Hepatocyte (in vitro differentiated cells): ENCODE data around the gene LIN28A. TPM values are rescaled to one million over a fixed set of nuclear protein-coding genes. Genes with fewer than 3 reads are reported as not detected.

Experiments used
- DNase-seq: peaks from one replicate; pipeline ENCODE4 v3.0.0-alpha.2; 2016; ENCODE audit warnings: low spot score
- H2AFZ ChIP-seq: fragments of 200-600 bp; sonication (generic); 2 replicates; pipeline ENCODE4 v1.6.0; 2016; ENCODE audit warnings: antibody characterized with exemption, mild to moderate bottlenecking
- H3K27ac ChIP-seq: fragments of 200-600 bp; sonication (generic); 2 replicates; pipeline ENCODE4 v1.5.1; 2016; ENCODE audit warnings: mild to moderate bottlenecking
- H3K27me3 ChIP-seq: fragments of 200-600 bp; sonication (generic); 2 replicates; pipeline ENCODE4 v1.6.1; 2016
- H3K36me3 ChIP-seq: fragments of 200-600 bp; sonication (generic); replicated peaks from 2 replicates; pipeline ENCODE4 v1.5.1; 2016; ENCODE audit warnings: low read depth; ENCODE audit not compliant: insufficient read depth
- H3K4me1 ChIP-seq: fragments of 200-600 bp; sonication (generic); 2 replicates; pipeline ENCODE4 v1.5.1; 2016; ENCODE audit warnings: mild to moderate bottlenecking, moderate library complexity; ENCODE audit not compliant: insufficient read depth
- H3K4me2 ChIP-seq: fragments of 200-600 bp; sonication (generic); 2 replicates; pipeline ENCODE4 v1.6.0; 2016
- H3K4me3 ChIP-seq: fragments of 200-600 bp; sonication (generic); 2 replicates; pipeline ENCODE4 v1.5.1; 2016; ENCODE audit warnings: mild to moderate bottlenecking
- H3K79me2 ChIP-seq: fragments of 200-600 bp; sonication (generic); 2 replicates; pipeline ENCODE4 v1.6.0; 2017; ENCODE audit warnings: mild to moderate bottlenecking
- H3K9me2 ChIP-seq: fragments of 200-600 bp; sonication (generic); replicated peaks from 2 replicates; pipeline ENCODE4 v1.6.0; 2017; ENCODE audit warnings: mild to moderate bottlenecking; ENCODE audit not compliant: insufficient read depth
- H3K9me3 ChIP-seq: fragments of 200-600 bp; sonication (generic); 2 replicates; pipeline ENCODE4 v1.5.1; 2016; ENCODE audit warnings: low read depth, mild to moderate bottlenecking
- H4K20me1 ChIP-seq: fragments of 200-600 bp; sonication (generic); 2 replicates; pipeline ENCODE4 v1.6.0; 2016; ENCODE audit warnings: mild to moderate bottlenecking; ENCODE audit not compliant: insufficient read depth, poor library complexity, severe bottlenecking
- EZH2 ChIP-seq: fragments of 200-600 bp; sonication (generic); IDR thresholded peaks from 2 replicates; pipeline ENCODE4 v1.6.1; 2016; ENCODE audit warnings: antibody characterized with exemption, mild to moderate bottlenecking, borderline replicate concordance
- EZH2phosphoT487 ChIP-seq: fragments of 200-600 bp; sonication (generic); IDR thresholded peaks from one replicate; pipeline ENCODE4 v1.6.1; 2018; ENCODE audit warnings: antibody characterized with exemption, mild to moderate bottlenecking, low read depth, moderate library complexity; ENCODE audit not compliant: unreplicated experiment, severe bottlenecking
- WGBS: methylation state at CpG from one replicate; pipeline ENCODE4 v1.1.6; 2016; ENCODE audit warnings: low lambda C conversion rate; ENCODE audit errors: missing lambda C conversion rate; 5-methylcytosine and 5-hydroxymethylcytosine counted together
- polyA plus RNA-seq: library from polyadenylated mRNA; unstranded; fragments of >200 nt; fragmentation: Nextera tagmentation; extraction: Ambion mirVana; gene quantifications from 2 replicates; pipeline ENCODE4 v1.2.1, GENCODE V29; 2016
- total RNA-seq: library from RNA; depleted of rRNA; stranded (reverse); fragments of >200 nt; gene quantifications from 2 replicates; pipeline ENCODE4 v1.2.3, GENCODE V29; 2014
- TF ChIP-seq, protein P1 (sequence below): fragments of 200-600 bp; sonication (generic); IDR thresholded peaks from 2 replicates; pipeline ENCODE4 v1.5.1; 2016; ENCODE audit warnings: antibody characterized with exemption, mild to moderate bottlenecking; ENCODE audit not compliant: poor library complexity

The LIN28A gene
- total and polyA plus RNA-seq, 2 experiments from 2014 or later: 0.13 to 0.43 TPM

DNA sequence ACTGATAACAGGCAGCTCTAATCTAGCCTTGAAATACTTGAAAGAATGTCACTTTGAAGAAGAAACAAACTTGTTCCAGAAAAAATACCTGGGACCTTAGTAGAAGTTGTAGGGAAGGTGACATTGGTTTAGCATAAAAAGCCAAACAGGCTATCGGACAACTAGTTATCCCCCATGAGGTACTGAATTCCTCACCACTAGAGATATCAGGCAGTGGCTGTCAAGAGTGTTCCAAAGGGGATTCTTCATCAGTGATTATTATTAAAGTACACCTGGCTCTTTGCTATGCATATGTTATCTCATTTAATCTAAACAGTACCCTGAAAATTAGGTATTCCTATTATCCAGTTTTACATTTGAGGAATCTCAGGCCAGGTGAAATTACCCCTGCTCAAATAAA is 48.5 kb downstream of the LIN28A start:
- Histone ChIP-seq H3K4me1 (no peaks in the 10 kb centered on the region), H2AFZ (no peak overlapping the region), H3K9me3 (no peaks in the 10 kb centered on the region), H3K79me2 (no peaks in the 10 kb centered on the region), H3K9me2 (no peaks in the 10 kb centered on the region), H4K20me1 (no peaks in the 10 kb centered on the region), H3K36me3 (no peaks in the 10 kb centered on the region), H3K4me3 (no peak overlapping the region), H3K4me2 (no peak overlapping the region), H3K27me3 (no peaks in the 10 kb centered on the region), H3K27ac (no peak overlapping the region)
- no peak for DNase-seq
- 77% methylated on average over 1 of the region's 1 CpG for whole genome bisulfite sequencing
- TF ChIP-seq EZH2phosphoT487 (no peak), EZH2 (no peak)
- TF ChIP-seq, protein P1, sequence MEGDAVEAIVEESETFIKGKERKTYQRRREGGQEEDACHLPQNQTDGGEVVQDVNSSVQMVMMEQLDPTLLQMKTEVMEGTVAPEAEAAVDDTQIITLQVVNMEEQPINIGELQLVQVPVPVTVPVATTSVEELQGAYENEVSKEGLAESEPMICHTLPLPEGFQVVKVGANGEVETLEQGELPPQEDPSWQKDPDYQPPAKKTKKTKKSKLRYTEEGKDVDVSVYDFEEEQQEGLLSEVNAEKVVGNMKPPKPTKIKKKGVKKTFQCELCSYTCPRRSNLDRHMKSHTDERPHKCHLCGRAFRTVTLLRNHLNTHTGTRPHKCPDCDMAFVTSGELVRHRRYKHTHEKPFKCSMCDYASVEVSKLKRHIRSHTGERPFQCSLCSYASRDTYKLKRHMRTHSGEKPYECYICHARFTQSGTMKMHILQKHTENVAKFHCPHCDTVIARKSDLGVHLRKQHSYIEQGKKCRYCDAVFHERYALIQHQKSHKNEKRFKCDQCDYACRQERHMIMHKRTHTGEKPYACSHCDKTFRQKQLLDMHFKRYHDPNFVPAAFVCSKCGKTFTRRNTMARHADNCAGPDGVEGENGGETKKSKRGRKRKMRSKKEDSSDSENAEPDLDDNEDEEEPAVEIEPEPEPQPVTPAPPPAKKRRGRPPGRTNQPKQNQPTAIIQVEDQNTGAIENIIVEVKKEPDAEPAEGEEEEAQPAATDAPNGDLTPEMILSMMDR: no peak

DNA sequence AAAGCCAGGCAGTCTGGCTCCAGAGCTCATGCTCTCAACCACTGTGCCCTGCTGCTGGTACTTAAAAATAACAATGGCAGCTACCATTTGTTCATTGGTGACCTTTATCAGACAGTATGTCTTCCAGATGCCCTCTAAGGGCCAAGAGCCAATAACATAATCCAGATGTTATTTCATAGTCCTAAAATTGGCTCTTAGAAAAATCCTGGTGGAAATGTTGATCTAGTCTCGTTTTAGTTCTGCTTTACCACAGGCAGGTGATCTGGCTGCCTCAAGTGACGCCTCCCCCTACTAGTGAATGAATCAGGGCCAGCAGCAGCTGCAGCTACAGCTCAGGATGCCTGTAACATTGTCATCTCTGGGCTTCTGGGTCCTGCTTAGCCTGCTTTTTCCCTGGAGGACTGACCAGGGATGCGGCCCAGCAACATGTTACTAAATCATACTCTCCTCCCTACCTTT is 49.0 kb downstream of the LIN28A start:
- TF ChIP-seq EZH2: no peak
- TF ChIP-seq, protein P1: no peak
- no peak for TF ChIP-seq EZH2phosphoT487
- H3K9me3 ChIP-seq: no peaks in the 10 kb centered on the region
- H3K79me2 ChIP-seq: no peaks in the 10 kb centered on the region
- H3K9me2 ChIP-seq: no peaks in the 10 kb centered on the region
- no peaks in the 10 kb centered on the region for H3K27me3 ChIP-seq
- no peaks in the 10 kb centered on the region for H3K36me3 ChIP-seq
- H3K4me2 ChIP-seq: no peak overlapping the region
- 87% methylated on average over 3 of the region's 3 CpGs for WGBS
- no peaks in the 10 kb centered on the region for H3K4me1 ChIP-seq
- no peak for DNase-seq
- H2AFZ ChIP-seq: no peak overlapping the region
- H4K20me1 ChIP-seq: no peaks in the 10 kb centered on the region
- H3K4me3 ChIP-seq: no peak overlapping the region
- H3K27ac ChIP-seq: no peak overlapping the region

DNA sequence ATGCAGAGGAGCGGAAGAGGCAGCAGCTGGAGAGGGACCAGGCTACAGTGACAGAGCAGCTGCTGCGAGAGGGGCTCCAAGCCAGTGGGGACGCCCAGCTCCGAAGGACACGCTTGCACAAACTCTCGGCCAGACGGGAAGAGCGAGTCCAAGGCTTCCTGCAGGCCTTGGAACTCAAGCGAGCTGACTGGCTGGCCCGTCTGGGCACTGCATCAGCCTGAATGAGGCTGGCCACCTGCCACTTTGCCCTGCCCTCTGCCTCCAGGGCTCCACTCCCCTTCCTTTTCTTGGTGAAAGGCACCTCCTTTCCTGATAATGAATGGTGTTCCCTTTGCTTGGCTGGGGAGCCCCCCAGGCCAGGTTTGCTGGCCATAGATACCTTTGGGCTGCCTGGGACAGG is 58.3 kb downstream of the LIN28A start:
- Histone ChIP-seq H3K9me2 (no peaks in the 10 kb centered on the region), H3K4me2 (no peak overlapping the region), H3K27me3 (no peaks in the 10 kb centered on the region), H3K9me3 (no peaks in the 10 kb centered on the region), H3K4me1 (peaks cover 17% of the 10 kb centered on the region), H4K20me1 (peaks cover 15% of the 10 kb centered on the region), H3K36me3 (no peaks in the 10 kb centered on the region), H2AFZ (no peak overlapping the region), H3K27ac (no peak overlapping the region), H3K79me2 (peaks cover 14% of the 10 kb centered on the region), H3K4me3 (no peak overlapping the region)
- TF ChIP-seq, protein P1: no peak
- no peak for TF ChIP-seq EZH2phosphoT487
- TF ChIP-seq EZH2: no peak
- 95% methylated on average over 10 of the region's 10 CpGs for WGBS
- no peak for DNase-seq

DNA sequence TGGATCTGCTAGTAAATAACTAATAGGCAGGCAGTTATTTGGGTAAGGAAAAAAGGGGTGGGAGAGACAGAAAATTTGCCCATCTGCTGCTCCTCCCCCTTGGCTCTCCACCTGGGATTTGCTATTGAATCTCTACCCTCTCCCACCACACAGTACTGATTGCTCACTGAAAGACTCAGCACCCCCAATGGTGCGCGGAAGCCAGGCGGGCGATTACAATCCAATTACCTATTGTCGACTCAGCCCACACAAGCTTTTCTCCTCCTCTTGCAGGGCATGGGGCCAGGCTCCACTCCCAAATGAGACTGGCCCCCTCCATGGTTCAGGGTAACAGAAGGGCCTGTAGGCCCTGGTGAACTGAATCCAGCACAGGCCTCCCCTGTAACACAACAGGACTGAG is 58.9 kb downstream of the LIN28A start:
- Histone ChIP-seq H2AFZ (no peak overlapping the region), H3K79me2 (peaks cover 20% of the 10 kb centered on the region), H3K27me3 (no peaks in the 10 kb centered on the region), H3K9me3 (no peaks in the 10 kb centered on the region), H3K4me1 (peaks cover 23% of the 10 kb centered on the region), H3K27ac (no peak overlapping the region), H4K20me1 (peaks cover 21% of the 10 kb centered on the region), H3K4me2 (no peak overlapping the region), H3K9me2 (no peaks in the 10 kb centered on the region), H3K4me3 (no peak overlapping the region), H3K36me3 (no peaks in the 10 kb centered on the region)
- no peak for DNase-seq
- WGBS: 99% methylated on average over 5 of the region's 5 CpGs
- TF ChIP-seq EZH2 (no peak), EZH2phosphoT487 (no peak)
- TF ChIP-seq, protein P1: no peak
